H1 (cell line): ENCODE measurements around the gene DHTKD1. TPM values are rescaled to one million over a fixed set of nuclear protein-coding genes. Genes with fewer than 3 reads are reported as not detected.

Experiments
- CTCF ChIA-PET: fragments of 300-600 bp; sonication (Branson Sonifier 250); formaldehyde crosslinking; loops from one replicate; lab custom pipeline; 2021; ENCODE audit not compliant: partially characterized antibody; lab: Charles Lee
- POLR2A ChIA-PET: fragments of 300-600 bp; sonication (Branson Sonifier 250); formaldehyde crosslinking; loops from one replicate; lab custom pipeline; 2021; ENCODE audit warnings: inconsistent platforms; ENCODE audit not compliant: partially characterized antibody; lab: Charles Lee
- DNase-seq, 2 experiments: peaks; one replicate each; pipeline versions ENCODE4 v3.0.0 to v3.0.0-alpha.2; 2010 to 2022; ENCODE audit warnings: low spot score in 2 of 2, low read depth in 1 of 2, mixed read lengths in 1 of 2
- FAIRE-seq: peaks from 2 replicates; lab custom pipeline; 2011; peaks lifted over from hg19 to GRCh38; lab: Jason Lieb, UNC
- H2AFZ ChIP-seq: 2 replicates; pipeline ENCODE4 v1.8.1; 2012; ENCODE audit warnings: low read length, inconsistent platforms
- H2AK5ac ChIP-seq: 2 replicates; pipeline ENCODE4 v1.6.1; 2013; ENCODE audit warnings: low read depth, low read length
- H2BK120ac ChIP-seq: replicated peaks from 2 replicates; pipeline ENCODE3; 2013; ENCODE audit warnings: low read depth, low read length, inconsistent platforms
- H2BK12ac ChIP-seq: 2 replicates; pipeline ENCODE4 v1.6.1; 2013; ENCODE audit warnings: low read depth, low read length
- H2BK15ac ChIP-seq: 2 replicates; pipeline ENCODE4 v1.6.1; 2013; ENCODE audit warnings: low read length
- H2BK20ac ChIP-seq: 2 replicates; pipeline ENCODE4 v1.6.1; 2013; ENCODE audit warnings: low read length
- H2BK5ac ChIP-seq: 2 replicates; pipeline ENCODE4 v1.6.1; 2013; ENCODE audit warnings: low read depth, low read length
- H3K14ac ChIP-seq: 2 replicates; pipeline ENCODE4 v1.6.1; 2013; ENCODE audit warnings: inconsistent platforms; ENCODE audit not compliant: insufficient read length
- H3K18ac ChIP-seq: 2 replicates; pipeline ENCODE4 v1.6.1; 2013; ENCODE audit warnings: low read length; ENCODE audit errors: extremely low read depth
- H3K23ac ChIP-seq: 2 replicates; pipeline ENCODE4 v1.6.1; 2013; ENCODE audit warnings: inconsistent platforms; ENCODE audit not compliant: insufficient read length
- H3K23me2 ChIP-seq: 2 replicates; pipeline ENCODE4 v1.6.1; 2013; ENCODE audit warnings: low read depth, low read length
- H3K27ac ChIP-seq: 2 replicates; pipeline ENCODE4 v1.6.1; 2011; ENCODE audit warnings: low read depth, low read length, inconsistent platforms
- H3K27me3 ChIP-seq, 4 experiments: replicated peaks in 1 of 4; 1 replicate in 1 of 4; 2 replicates in 3 of 4; pipeline versions ENCODE4 v1.6.1 to v1.8.1; 2011 to 2013; ENCODE audit warnings: low read length in 3 of 4, mild to moderate bottlenecking in 3 of 4, inconsistent platforms in 2 of 4, mixed read lengths in 2 of 4, moderate library complexity in 1 of 4; ENCODE audit not compliant: control insufficient read depth in 3 of 4, insufficient read depth in 3 of 4; ENCODE audit errors: extremely low read depth in 1 of 4
- H3K36me3 ChIP-seq, 4 experiments: 2 replicates each; pipeline versions ENCODE4 v1.6.1 to v1.8.1; 2011 to 2013; ENCODE audit warnings: mild to moderate bottlenecking in 4 of 4, low read length in 3 of 4, moderate library complexity in 2 of 4, control low read depth in 1 of 4, inconsistent platforms in 1 of 4; ENCODE audit not compliant: insufficient read depth in 4 of 4, control insufficient read depth in 2 of 4
- H3K4ac ChIP-seq: replicated peaks from 2 replicates; pipeline ENCODE3; 2013; ENCODE audit warnings: low read length, low read depth, mixed read lengths, inconsistent platforms; ENCODE audit not compliant: insufficient read length
- H3K4me1 ChIP-seq, 4 experiments: replicated peaks in 1 of 4; 1 replicate in 1 of 4; 2 replicates in 3 of 4; pipeline versions ENCODE4 v1.6.1 to v1.8.1; 2011 to 2013; ENCODE audit warnings: low read length in 3 of 4, inconsistent platforms in 2 of 4, mixed read lengths in 1 of 4; ENCODE audit not compliant: insufficient read depth in 4 of 4, control insufficient read depth in 3 of 4
- H3K4me2 ChIP-seq, 2 experiments: 2 replicates each; pipeline versions ENCODE4 v1.6.1 to v1.8.1; 2011 to 2013; ENCODE audit warnings: low read depth in 2 of 2, low read length in 2 of 2, control low read depth in 1 of 2, inconsistent platforms in 1 of 2, mild to moderate bottlenecking in 1 of 2; ENCODE audit not compliant: insufficient read depth in 1 of 2
- H3K4me3 ChIP-seq, 4 experiments: fragments of 200-600, 300-600 bp in 1 of 4; sonication (generic), shearing (Covaris generic), sonication (Bioruptor Twin) in 1 of 4; 2 replicates each; pipeline versions ENCODE4 v1.5.1 to v1.8.1; 2011 to 2016; ENCODE audit warnings: low read length in 4 of 4, low read depth in 3 of 4, control low read depth in 2 of 4, inconsistent platforms in 2 of 4, mild to moderate bottlenecking in 2 of 4, mixed read lengths in 1 of 4, moderate library complexity in 1 of 4; ENCODE audit not compliant: insufficient read depth in 2 of 4; ENCODE audit errors: extremely low read depth in 1 of 4
- H3K56ac ChIP-seq: replicated peaks from 2 replicates; pipeline ENCODE3; 2013; ENCODE audit warnings: low read depth, mild to moderate bottlenecking, mixed read lengths, low read length, inconsistent platforms; ENCODE audit not compliant: insufficient read length
- H3K79me1 ChIP-seq: 2 replicates; pipeline ENCODE4 v1.6.1; 2013; ENCODE audit warnings: low read depth, low read length, control low read depth
- H3K79me2 ChIP-seq, 2 experiments: 2 replicates each; pipeline versions ENCODE4 v1.6.1 to v1.8.1; 2012 to 2013; ENCODE audit warnings: low read length in 2 of 2, mild to moderate bottlenecking in 2 of 2, inconsistent platforms in 1 of 2; ENCODE audit not compliant: insufficient read depth in 2 of 2, control insufficient read depth in 1 of 2
- H3K9ac ChIP-seq, 4 experiments: replicated peaks in 1 of 4; 1 replicate in 1 of 4; 2 replicates in 3 of 4; pipeline versions ENCODE4 v1.6.1 to v1.8.1; 2011 to 2013; ENCODE audit warnings: low read depth in 3 of 4, low read length in 3 of 4, control low read depth in 2 of 4, mild to moderate bottlenecking in 2 of 4, moderate library complexity in 2 of 4, inconsistent platforms in 1 of 4; ENCODE audit errors: extremely low read depth in 1 of 4
- H3K9me3 ChIP-seq, 2 experiments: 2 replicates each; pipeline versions ENCODE4 v1.6.1 to v1.8.1; 2012 to 2013; ENCODE audit warnings: mild to moderate bottlenecking in 2 of 2, moderate library complexity in 2 of 2, control low read depth in 1 of 2, inconsistent platforms in 1 of 2, low read depth in 1 of 2, low read length in 1 of 2, mixed read lengths in 1 of 2; ENCODE audit not compliant: insufficient read depth in 2 of 2
- H4K20me1 ChIP-seq, 2 experiments: replicated peaks in 1 of 2; 2 replicates each; pipeline versions ENCODE3 to v1.8.1; 2011 to 2013; ENCODE audit warnings: inconsistent platforms in 2 of 2, low read length in 2 of 2, mild to moderate bottlenecking in 1 of 2; ENCODE audit not compliant: insufficient read depth in 2 of 2, control insufficient read depth in 1 of 2
- H4K5ac ChIP-seq: 2 replicates; pipeline ENCODE4 v1.6.1; 2013; ENCODE audit warnings: low read length, low read depth, mixed read lengths, inconsistent platforms; ENCODE audit not compliant: insufficient read length
- H4K8ac ChIP-seq: 2 replicates; pipeline ENCODE4 v1.8.0; 2013; ENCODE audit warnings: mild to moderate bottlenecking, moderate library complexity, low read length, inconsistent platforms; ENCODE audit not compliant: insufficient read depth; ENCODE audit errors: extremely low read depth
- H4K91ac ChIP-seq: replicated peaks from 2 replicates; pipeline ENCODE3; 2013; ENCODE audit warnings: low read length, mixed read lengths, inconsistent platforms; ENCODE audit not compliant: insufficient read length
- ATF2 ChIP-seq: IDR thresholded peaks from 2 replicates; pipeline ENCODE4 v1.6.1; 2012; ENCODE audit warnings: low read length, inconsistent platforms
- BCL11A ChIP-seq, 2 experiments: IDR thresholded peaks; one replicate each; pipeline ENCODE4 v1.6.1; 2011; ENCODE audit warnings: low read depth in 2 of 2, low read length in 2 of 2, mild to moderate bottlenecking in 2 of 2
- BRCA1 ChIP-seq: IDR thresholded peaks from 2 replicates; pipeline ENCODE4 v1.6.1; 2012; ENCODE audit warnings: low read depth, low read length, improper control_type of control experiment
- JUND ChIP-seq: IDR thresholded peaks from 2 replicates; pipeline ENCODE4 v1.6.1; 2011; ENCODE audit warnings: mild to moderate bottlenecking, improper control_type of control experiment, low read length
- MAX ChIP-seq: IDR thresholded peaks from 2 replicates; pipeline ENCODE4 v1.6.1; 2012; ENCODE audit warnings: inconsistent platforms
- POLR2AphosphoS5 ChIP-seq: IDR thresholded peaks from 2 replicates; pipeline ENCODE4 v1.6.1; 2011; ENCODE audit warnings: low read depth, low read length
- RBBP5 ChIP-seq: IDR thresholded peaks from 2 replicates; pipeline ENCODE4 v1.7.1; 2012; ENCODE audit warnings: low read depth, mild to moderate bottlenecking, inconsistent platforms, low read length, moderate library complexity, borderline replicate concordance
- RFX5 ChIP-seq: IDR thresholded peaks from 2 replicates; pipeline ENCODE4 v1.6.1; 2011; ENCODE audit warnings: low read depth, low read length, improper control_type of control experiment, borderline replicate concordance
- RNF2 ChIP-seq: fragments of 200-900, 300-1000 bp; sonication (generic); IDR thresholded peaks from 2 replicates; pipeline ENCODE4 v1.7.1; 2016; ENCODE audit warnings: borderline replicate concordance, low read depth, mild to moderate bottlenecking, antibody characterized with exemption, low read length; ENCODE audit not compliant: poor library complexity, severe bottlenecking; ENCODE audit errors: missing control alignments
- SP4 ChIP-seq: IDR thresholded peaks from 2 replicates; pipeline ENCODE4 v1.6.1; 2012; ENCODE audit warnings: low read length, inconsistent platforms
- SUZ12 ChIP-seq: fragments of 200-600 bp; sonication (generic); IDR thresholded peaks from 2 replicates; pipeline ENCODE4 v1.6.1; 2012; ENCODE audit warnings: mild to moderate bottlenecking, inconsistent platforms, low read length, moderate library complexity, mixed read lengths
- TAF7 ChIP-seq: optimal IDR thresholded peaks from 2 replicates; pipeline ENCODE3; 2011; ENCODE audit warnings: low read depth, mild to moderate bottlenecking, inconsistent platforms, low read length, moderate library complexity, borderline replicate concordance
- ZNF274 ChIP-seq: IDR thresholded peaks from 2 replicates; pipeline ENCODE4 v1.7.0; 2012; ENCODE audit warnings: low read length, borderline replicate concordance; ENCODE audit errors: extremely low read depth
- WGBS, 2 experiments: shearing (Covaris generic) in 1 of 2; methylation state at CpG; one replicate each; pipeline versions ENCODE4 v1.1.6 to v1.1.7; 2013 to 2015; ENCODE audit warnings: low lambda C conversion rate in 2 of 2, mixed read lengths in 2 of 2, inconsistent platforms in 1 of 2, low coverage in 1 of 2, missing lambda C conversion rate in 1 of 2; ENCODE audit not compliant: insufficient replicate concordance in 2 of 2, insufficient coverage in 1 of 2, insufficient read length in 1 of 2; ENCODE audit errors: extremely low coverage in 1 of 2, missing lambda C conversion rate in 1 of 2; 5-methylcytosine and 5-hydroxymethylcytosine counted together
- polyA plus RNA-seq, 7 experiments: library from polyadenylated mRNA; depleted of rRNA in 3 of 7; stranded (reverse) in 5 of 7; unstranded in 2 of 7; fragments of >200 nt in 5 of 7; fragments of 200-250 nt in 2 of 7; gene quantifications; 1 replicate in 5 of 7; 2 replicates in 1 of 7; 4 replicates in 1 of 7; pipeline versions ENCODE4 v1.2.1 to v1.2.3, GENCODE V29; 2011 to 2013; ENCODE audit warnings: missing spikeins in 2 of 7, mixed read lengths in 2 of 7
- total RNA-seq: library from RNA; stranded (reverse); fragmentation: NEBNext Ultra II Directional; extraction: Animal tissue kit (Norgen Biotek cat#: 25700); gene quantifications from 2 replicates; pipeline ENCODE4 v1.2.1, GENCODE V29; 2021

DHTKD1 gene
- total and polyA plus RNA-seq, 2 of the 8 experiments (the other 6 are each of a cell fraction or from before 2014, with no cell fraction given) = 49.8 to 74.9 TPM

DNA sequence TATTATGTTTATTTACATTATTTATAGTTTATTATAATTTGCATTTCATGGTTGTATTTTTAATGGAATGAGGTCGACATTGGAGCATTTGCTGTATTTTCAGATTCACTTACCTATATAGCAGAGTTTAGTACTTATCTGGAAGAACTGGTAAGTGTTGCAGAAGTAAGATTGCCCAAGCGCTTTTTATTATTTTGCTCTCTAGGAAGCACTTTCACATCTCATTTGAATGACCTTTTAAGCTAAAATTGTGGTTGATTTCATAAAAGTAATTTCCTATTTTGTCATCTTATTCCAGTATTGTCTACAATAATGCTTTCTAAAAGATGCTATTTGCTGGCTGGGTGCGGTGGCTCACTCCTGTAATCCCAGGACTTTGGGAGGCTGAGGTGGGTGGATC, 89.4 kb downstream of the DHTKD1 start:
- FAIRE-seq = no peak
- no peak overlapping the region for H3K23ac ChIP-seq
- TF ChIP-seq POLR2AphosphoS5 (no peak), ZNF274 (no peak), TAF7 (no peak), JUND (no peak), RNF2 (no peak), BRCA1 (no peak), ATF2 (no peak), MAX (no peak), RBBP5 (no peak), SP4 (no peak), SUZ12 (no peak), BCL11A (IDR thresholded peaks at IDR 0.05; ENCODE audit: low read depth in 2 of 2, low read length in 2 of 2) (no peak), RFX5 (no peak)

More for the DNA sequence above, 89.4 kb downstream of the DHTKD1 start:
- Histone ChIP-seq H2AK5ac (no peak overlapping the region), H4K5ac (no peak overlapping the region), H3K9me3 (no peaks in the 10 kb centered on the region), H3K23me2 (no peaks in the 10 kb centered on the region), H4K91ac (no peak overlapping the region), H2AFZ (no peak overlapping the region), H3K27me3 (peaks cover 0 to 1% (median 0%) of the 10 kb centered on the region in 4 experiments; a peak in 1 of 7 replicates), H3K4me2 (no peak overlapping the region), H2BK20ac (no peak overlapping the region), H3K56ac (no peak overlapping the region), H3K27ac (no peak overlapping the region), H3K9ac (no peak overlapping the region), H2BK5ac (no peak overlapping the region), H4K8ac (no peak overlapping the region), H4K20me1 (no peaks in the 10 kb centered on the region), H3K36me3 (peaks cover 0 to 17% (median 2%) of the 10 kb centered on the region in 4 experiments; a peak in 3 of 8 replicates), H3K4ac (no peak overlapping the region), H3K79me1 (no peaks in the 10 kb centered on the region), H3K4me1 (no peaks in the 10 kb centered on the region), H3K14ac (no peak overlapping the region), H2BK12ac (no peak overlapping the region), H2BK120ac (no peak overlapping the region), H2BK15ac (no peak overlapping the region), H3K79me2 (no peaks in the 10 kb centered on the region), H3K4me3 (no peak overlapping the region), H3K18ac (no peak overlapping the region)
- ChIA-PET CTCF (no interaction called here), POLR2A (no interaction called here)
- 86% methylated on average over 3 of the region's 3 CpGs; no CpG with 5 or more reads in 1 of the 2 experiments for WGBS, 2 experiments
- DNase-seq = no peak
